Activated CD4-positive, alpha-beta T cell treated with anti-CD3 and anti-CD28 coated beads, Interleukin-2, amount 50 U/mL, for 1 hour (primary cell): ENCODE measurements around the gene DGUOK.
"Not testable (repeated sequence)": the region's sequence is repeated elsewhere in the genome, so short reads cannot be mapped to it uniquely, and the experiment has no call there.

Experiments
- DNase-seq: peaks from one replicate; pipeline ENCODE4 v3.0.0-alpha.2; 2020

Gene DGUOK

GRCh38 chr2:73902284-73902683, 24.4 kb upstream of the DGUOK start:
- no peak for DNase-seq

- DNase-seq: no peak
Observed at GRCh38 chr2:73903313-73903712, 23.4 kb upstream of the DGUOK start.

GRCh38 chr2:73903949-73904613, 22.6 kb upstream of the DGUOK start:
- not testable (repeated sequence) for DNase-seq

- no peak for DNase-seq
Observed at GRCh38 chr2:73904952-73905351, 21.7 kb upstream of the DGUOK start.

- no peak for DNase-seq
Observed at GRCh38 chr2:73906847-73907505, 19.7 kb upstream of the DGUOK start.

GRCh38 chr2:73907840-73908452, 18.7 kb upstream of the DGUOK start:
- DNase-seq: peak; percentile 53

- DNase-seq: no peak
Observed at GRCh38 chr2:73908689-73909652, 17.7 kb upstream of the DGUOK start.

GRCh38 chr2:73910873-73911547, 15.7 kb upstream of the DGUOK start:
- DNase-seq: no peak

GRCh38 chr2:73911548-73912208, 15.0 kb upstream of the DGUOK start:
- no peak for DNase-seq

GRCh38 chr2:73913414-73914054, 13.1 kb upstream of the DGUOK start:
- no peak for DNase-seq

GRCh38 chr2:73914667-73915066, 12.0 kb upstream of the DGUOK start:
- DNase-seq: no peak

GRCh38 chr2:73915437-73915993, 11.2 kb upstream of the DGUOK start:
- DNase-seq: no peak

- DNase-seq: no peak
Observed at GRCh38 chr2:73916666-73917065, 10.0 kb upstream of the DGUOK start.

- no peak for DNase-seq
Observed at GRCh38 chr2:73917296-73917695, 9.4 kb upstream of the DGUOK start.

GRCh38 chr2:73917696-73918207, 8.9 kb upstream of the DGUOK start:
- no peak for DNase-seq

GRCh38 chr2:73918856-73919255, 7.8 kb upstream of the DGUOK start:
- no peak for DNase-seq

GRCh38 chr2:73919596-73920228, 7.0 kb upstream of the DGUOK start:
- DNase-seq: no peak

GRCh38 chr2:73920577-73921545, 5.8 kb upstream of the DGUOK start:
- peak; percentile 31 for DNase-seq

GRCh38 chr2:73921581-73921980, 5.1 kb upstream of the DGUOK start:
- DNase-seq: no peak
